Kidney epithelial cell (primary cell): ENCODE results near the gene TEX14. TPM values are rescaled to one million over a fixed set of nuclear protein-coding genes. Genes with fewer than 3 reads are reported as not detected.
A peak's percentile ranks its signal among the peaks of the same experiment; 100 is the strongest.

ENCODE experiments used
- DNase-seq: peaks from one replicate; pipeline ENCODE4 v3.0.0-alpha.2; 2010; ENCODE audit warnings: low read depth
- H3K27me3 ChIP-seq: 2 replicates; pipeline ENCODE4 v1.6.0; 2011; ENCODE audit warnings: low read length; ENCODE audit not compliant: control insufficient read depth, insufficient read depth
- H3K36me3 ChIP-seq: 2 replicates; pipeline ENCODE4 v1.5.1; 2011; ENCODE audit warnings: low read length; ENCODE audit not compliant: control insufficient read depth, insufficient read depth
- H3K4me3 ChIP-seq: 2 replicates; pipeline ENCODE4 v1.5.1; 2011; ENCODE audit warnings: low read depth, mild to moderate bottlenecking, control low read depth, low read length
- total RNA-seq: library from RNA; depleted of rRNA; stranded (reverse); fragments of >200 nt; gene quantifications from 2 replicates; pipeline ENCODE4 v1.2.3, GENCODE V29; 2015
- TF ChIP-seq, protein P1 (sequence below): IDR thresholded peaks from 2 replicates; pipeline ENCODE4 v1.5.1; 2011; ENCODE audit warnings: mild to moderate bottlenecking, moderate library complexity, low read length, control low read depth, inconsistent platforms; ENCODE audit not compliant: insufficient read depth, poor library complexity, severe bottlenecking

Gene TEX14
- total RNA-seq, 1 donor from 2014 or later = 0.04 TPM

DNA sequence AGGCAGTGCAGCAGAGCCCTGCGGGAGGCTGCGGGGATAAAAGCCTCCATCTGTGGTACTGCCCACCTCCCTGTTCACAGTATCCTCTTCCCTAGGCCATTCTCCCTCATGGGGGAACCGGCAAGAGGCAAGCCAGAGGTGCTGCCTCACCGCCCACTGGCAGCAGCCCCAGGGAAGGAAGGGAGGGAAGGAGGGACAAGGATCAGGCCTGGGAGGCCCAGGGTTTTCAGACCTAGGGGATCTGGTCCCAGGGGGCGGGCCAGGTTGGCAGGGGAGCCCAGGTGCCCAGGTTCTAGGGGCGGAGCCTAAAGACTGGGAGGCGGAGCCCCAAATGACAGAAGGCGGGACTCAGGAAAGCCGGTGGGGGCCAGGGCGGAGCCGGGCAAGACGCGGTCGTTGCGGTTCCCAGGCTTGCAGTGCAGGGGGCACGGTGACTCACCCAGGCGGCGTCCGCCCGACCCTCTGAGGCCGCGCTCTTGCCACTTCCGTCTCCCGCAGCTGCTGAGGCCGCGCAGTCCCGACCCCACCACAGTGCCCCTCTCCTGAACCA is 174.4 kb downstream of the TEX14 start:
- Histone ChIP-seq H3K36me3 (no peaks in the 10 kb centered on the region), H3K27me3 (no peaks in the 10 kb centered on the region), H3K4me3 (peak overlapping the region; percentile 48)
- TF ChIP-seq, protein P1, sequence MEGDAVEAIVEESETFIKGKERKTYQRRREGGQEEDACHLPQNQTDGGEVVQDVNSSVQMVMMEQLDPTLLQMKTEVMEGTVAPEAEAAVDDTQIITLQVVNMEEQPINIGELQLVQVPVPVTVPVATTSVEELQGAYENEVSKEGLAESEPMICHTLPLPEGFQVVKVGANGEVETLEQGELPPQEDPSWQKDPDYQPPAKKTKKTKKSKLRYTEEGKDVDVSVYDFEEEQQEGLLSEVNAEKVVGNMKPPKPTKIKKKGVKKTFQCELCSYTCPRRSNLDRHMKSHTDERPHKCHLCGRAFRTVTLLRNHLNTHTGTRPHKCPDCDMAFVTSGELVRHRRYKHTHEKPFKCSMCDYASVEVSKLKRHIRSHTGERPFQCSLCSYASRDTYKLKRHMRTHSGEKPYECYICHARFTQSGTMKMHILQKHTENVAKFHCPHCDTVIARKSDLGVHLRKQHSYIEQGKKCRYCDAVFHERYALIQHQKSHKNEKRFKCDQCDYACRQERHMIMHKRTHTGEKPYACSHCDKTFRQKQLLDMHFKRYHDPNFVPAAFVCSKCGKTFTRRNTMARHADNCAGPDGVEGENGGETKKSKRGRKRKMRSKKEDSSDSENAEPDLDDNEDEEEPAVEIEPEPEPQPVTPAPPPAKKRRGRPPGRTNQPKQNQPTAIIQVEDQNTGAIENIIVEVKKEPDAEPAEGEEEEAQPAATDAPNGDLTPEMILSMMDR = no peak
- no peak for DNase-seq

DNA sequence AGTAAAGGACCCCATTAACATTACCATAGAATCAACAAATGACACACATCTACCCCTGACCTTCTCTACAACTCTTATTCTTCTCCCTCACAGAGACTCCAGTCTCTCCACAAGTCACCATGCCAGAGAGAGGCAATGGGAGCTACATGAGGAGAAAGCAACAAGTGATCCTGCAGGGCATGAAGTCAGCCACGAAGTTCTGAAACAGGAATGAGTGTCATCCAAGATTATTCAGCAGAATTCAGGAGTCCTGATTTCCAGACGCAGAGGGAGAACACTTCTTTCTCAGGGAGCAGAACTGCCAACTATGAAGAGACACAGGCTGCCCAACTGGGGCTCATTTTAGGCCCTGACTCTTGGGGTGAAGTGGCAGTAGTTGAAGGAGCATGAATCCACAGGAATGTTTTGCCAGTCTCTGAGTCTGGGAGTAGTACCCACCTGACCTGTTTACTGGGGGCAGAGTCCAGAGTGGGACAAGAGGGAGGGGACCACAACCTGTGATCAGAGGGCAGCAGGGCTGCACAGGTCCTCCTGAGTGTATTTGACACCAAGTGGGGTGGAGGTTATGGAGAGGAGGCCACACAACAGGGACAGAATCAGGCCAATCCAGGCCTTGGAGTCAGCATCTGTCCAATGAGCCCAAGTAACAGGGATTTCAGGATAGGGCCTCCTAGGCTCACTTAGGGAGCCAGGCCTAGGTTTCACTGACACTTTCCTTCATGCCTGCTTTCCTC is 175.0 kb downstream of the TEX14 start:
- Histone ChIP-seq H3K4me3 (peak overlapping the region; percentile 48), H3K27me3 (no peaks in the 10 kb centered on the region), H3K36me3 (no peaks in the 10 kb centered on the region)
- no peak for DNase-seq
- TF ChIP-seq, protein P1 = no peak

DNA sequence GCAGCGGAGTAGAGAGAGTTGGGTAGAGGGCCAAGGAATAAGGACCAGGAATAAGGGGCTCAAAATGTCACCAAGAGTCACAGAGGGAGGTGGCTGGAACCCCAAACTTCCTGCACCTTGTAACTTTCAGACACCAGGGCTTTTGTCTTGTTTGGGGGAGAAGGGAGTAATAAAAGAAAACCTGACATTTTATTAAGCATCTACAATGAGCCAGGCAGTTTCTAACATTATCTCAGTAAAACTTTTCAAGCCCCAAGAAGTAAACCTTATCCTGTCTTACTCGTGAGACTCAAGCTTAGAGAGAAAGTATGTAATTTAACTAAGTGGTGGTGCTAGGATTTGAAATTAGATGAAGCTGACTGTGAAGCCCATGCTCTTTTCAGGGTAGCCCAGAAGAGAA is 176.6 kb downstream of the TEX14 start:
- TF ChIP-seq, protein P1 = no peak
- Histone ChIP-seq H3K4me3 (no peak overlapping the region), H3K36me3 (peaks cover 1% of the 10 kb centered on the region), H3K27me3 (no peaks in the 10 kb centered on the region)
- DNase-seq = no peak

DNA sequence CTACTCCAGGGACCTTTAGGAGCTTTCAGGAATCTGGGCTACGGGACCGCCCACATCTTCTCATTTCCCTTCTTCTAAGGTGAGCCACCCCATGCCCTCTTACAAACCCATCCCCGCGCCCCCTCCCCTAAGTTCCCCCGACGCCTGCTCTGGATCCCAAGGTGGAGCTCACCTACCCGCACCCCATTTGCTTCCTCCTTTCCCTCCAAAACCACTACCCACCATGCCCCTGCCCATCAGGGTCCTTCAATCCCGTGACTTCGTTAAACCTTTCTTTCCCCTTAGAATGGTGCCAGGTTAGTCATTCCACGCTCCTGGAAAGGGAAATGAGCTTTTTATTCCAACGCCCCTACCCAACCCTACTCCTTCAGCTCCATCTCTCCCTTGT is 177.1 kb downstream of the TEX14 start:
- Histone ChIP-seq H3K4me3 (peak overlapping the region; percentile 76), H3K27me3 (no peaks in the 10 kb centered on the region), H3K36me3 (peaks cover 3% of the 10 kb centered on the region)
- TF ChIP-seq, protein P1 = no peak
- no peak for DNase-seq

DNA sequence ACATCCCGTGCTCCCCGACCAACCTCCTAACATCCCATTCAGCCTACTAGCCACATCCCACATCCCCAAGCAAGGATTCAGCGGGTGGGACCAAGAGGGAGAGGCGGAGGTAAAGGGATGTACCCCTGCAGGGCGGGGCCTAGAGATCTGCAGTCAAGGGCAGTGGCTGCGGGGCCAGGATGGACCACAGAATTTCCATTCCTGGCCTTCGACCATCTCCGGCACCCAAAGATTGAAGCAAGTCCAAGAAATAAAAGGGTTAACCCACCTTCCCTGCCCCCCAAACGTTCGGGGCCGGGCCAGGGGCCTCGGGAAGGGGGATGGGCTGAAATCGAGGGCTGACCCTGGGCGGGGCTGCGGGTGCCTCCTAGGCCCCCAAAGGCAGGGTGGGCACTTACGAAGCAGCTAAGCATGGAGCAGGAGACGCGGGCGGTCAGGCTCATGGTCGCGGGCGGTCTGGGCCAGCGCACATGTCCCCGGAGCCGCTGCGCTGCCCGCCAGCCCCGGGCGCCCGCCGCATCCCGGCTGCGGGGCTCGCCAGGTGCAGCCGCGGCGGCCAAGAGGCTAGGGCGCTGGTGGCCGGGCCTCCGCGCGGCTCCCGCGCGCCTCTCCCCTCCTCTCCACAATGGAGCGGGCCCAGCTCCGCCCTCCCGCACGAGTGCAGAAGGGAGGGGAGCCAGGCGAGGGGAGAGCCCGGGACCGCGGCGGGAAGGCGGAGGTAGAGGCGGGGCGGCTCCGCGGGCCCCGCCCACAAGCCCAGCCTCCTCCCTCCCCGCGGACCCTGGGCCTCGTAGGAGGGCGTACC is 177.7 kb downstream of the TEX14 start, which contains the start of gene MTMR4:
Gene MTMR4, minus strand, starts transcription at position 674 of the 805 bp plus-strand sequence. Its CDS starts 231 bp downstream, at position 443.
- Histone ChIP-seq H3K27me3 (no peaks in the 10 kb centered on the region), H3K4me3 (peak within 1 kb of the TSS; percentile 76), H3K36me3 (peaks cover 3% of the 10 kb centered on the region)
- DNase-seq = no peak
- TF ChIP-seq, protein P1 = no peak
